K562 (cell line): ENCODE data around the gene KCNK3. TPM values are rescaled to one million over a fixed set of nuclear protein-coding genes. Genes with fewer than 3 reads are reported as not detected.

Experiments used
- ATAC-seq: fragments of 200-7000 bp; cut with Tn5 transposase; 3 replicates; pipeline ENCODE4 v1.9.1; 2020; ENCODE audit warnings: moderate library complexity
- BruUV-seq: library from RNA; stranded (reverse); fragments of 400-500 nt; replicated peaks from 2 replicates; lab custom pipeline; 2021; lab: Mats Ljungman, UMichigan
- CTCF ChIA-PET: fragments of 300-600 bp; formaldehyde crosslinking; extraction: SDS; loops from one replicate; lab custom pipeline; 2021; ENCODE audit warnings: low intra/inter-chr PET ratio; lab: Yijun Ruan, JAX
- POLR2A ChIA-PET: fragments of 300-600, 350-650 bp; sonication (Branson Sonifier 250); formaldehyde crosslinking; extraction: SDS; loops from one replicate; lab custom pipeline; 2021; ENCODE audit warnings: antibody characterized with exemption, inconsistent platforms; lab: Yijun Ruan, JAX
- DNase-seq, 4 experiments: peaks; one replicate each; pipeline versions ENCODE4 v3.0.0 to v3.0.0-alpha.2; 2011 to 2018; ENCODE audit warnings: low spot score in 3 of 4, mixed read lengths in 3 of 4; ENCODE audit errors: extremely low read depth in 1 of 4
- FAIRE-seq: peaks from 2 replicates; lab custom pipeline; 2011; peaks lifted over from hg19 to GRCh38; lab: Jason Lieb, UNC
- H2AFZ ChIP-seq: 2 replicates; pipeline ENCODE4 v1.6.0; 2011; ENCODE audit warnings: low read depth, low read length, control low read depth, inconsistent platforms
- H3K27ac ChIP-seq: fragments of 200-600 bp; 3 replicates; pipeline ENCODE4 v1.8.0; 2011; ENCODE audit warnings: low read depth, mild to moderate bottlenecking, control low read depth, inconsistent platforms, low read length, moderate library complexity, mixed read lengths; ENCODE audit errors: extremely low read depth
- H3K27me3 ChIP-seq, 2 experiments: fragments of 300-600 bp in 1 of 2; 2 replicates in 1 of 2; 3 replicates in 1 of 2; pipeline versions ENCODE4 v1.6.0 to v1.8.0; 2011; ENCODE audit warnings: inconsistent platforms in 2 of 2, low read length in 2 of 2, mild to moderate bottlenecking in 1 of 2, mixed read lengths in 1 of 2, moderate library complexity in 1 of 2; ENCODE audit not compliant: control insufficient read depth in 2 of 2, insufficient read depth in 2 of 2
- H3K36me3 ChIP-seq: fragments of 300-600 bp; 3 replicates; pipeline ENCODE4 v1.8.0; 2011; ENCODE audit warnings: mild to moderate bottlenecking, low read length, inconsistent platforms; ENCODE audit not compliant: control insufficient read depth, insufficient read depth
- H3K4me1 ChIP-seq, 2 experiments: fragments of 200-600 bp in 1 of 2; replicated peaks in 1 of 2; 2 replicates in 1 of 2; 3 replicates in 1 of 2; pipeline versions ENCODE4 v1.5.1 to v1.8.0; 2011; ENCODE audit warnings: inconsistent platforms in 2 of 2, low read length in 2 of 2, mild to moderate bottlenecking in 1 of 2, mixed read lengths in 1 of 2, moderate library complexity in 1 of 2; ENCODE audit not compliant: control insufficient read depth in 2 of 2, insufficient read depth in 2 of 2
- H3K4me2 ChIP-seq: 2 replicates; pipeline ENCODE4 v1.6.1; 2011; ENCODE audit warnings: low read length, control low read depth, inconsistent platforms, mixed read lengths; ENCODE audit not compliant: insufficient read depth
- H3K4me3 ChIP-seq: fragments of 200-600 bp; sonication (generic), shearing (Covaris generic); 2 replicates; pipeline ENCODE4 v1.5.1; 2016; ENCODE audit warnings: control low read depth, inconsistent platforms
- H3K79me2 ChIP-seq: fragments of 200-600 bp; 3 replicates; pipeline ENCODE4 v1.8.0; 2011; ENCODE audit warnings: low read length, inconsistent platforms; ENCODE audit not compliant: control insufficient read depth, insufficient read depth
- H3K9ac ChIP-seq, 2 experiments: 2 replicates each; pipeline versions ENCODE4 v1.6.0 to v1.6.1; 2011; ENCODE audit warnings: low read depth in 2 of 2, low read length in 2 of 2, control low read depth in 1 of 2, inconsistent platforms in 1 of 2, mild to moderate bottlenecking in 1 of 2, mixed read lengths in 1 of 2; ENCODE audit not compliant: insufficient read depth in 1 of 2
- H3K9me1 ChIP-seq: one replicate; pipeline ENCODE4 v1.6.0; 2011; ENCODE audit warnings: inconsistent platforms, mild to moderate bottlenecking, low read length, moderate library complexity; ENCODE audit not compliant: control insufficient read depth, insufficient read depth
- H3K9me3 ChIP-seq: replicated peaks from 2 replicates; pipeline ENCODE4 v1.5.1; 2011; ENCODE audit warnings: low read depth, low read length, inconsistent platforms; ENCODE audit not compliant: control insufficient read depth, insufficient read depth
- H4K20me1 ChIP-seq: replicated peaks from 2 replicates; pipeline ENCODE4 v1.6.1; 2011; ENCODE audit warnings: low read length, inconsistent platforms, mixed read lengths; ENCODE audit not compliant: control insufficient read depth, insufficient read depth
- BRF1 ChIP-seq: IDR thresholded peaks from 3 replicates; pipeline ENCODE4 v1.6.1; 2011; ENCODE audit warnings: borderline replicate concordance, mild to moderate bottlenecking; ENCODE audit not compliant: insufficient read length; ENCODE audit errors: extremely low read depth
- HDGF ChIP-seq: fragments of 450-650 bp; IDR thresholded peaks from 2 replicates; pipeline ENCODE4 v1.6.1; 2016
- NCOA2 ChIP-seq, 2 experiments: fragments of 450-650 bp; IDR thresholded peaks; 2 replicates each; pipeline ENCODE4 v1.6.1; 2018; ENCODE audit warnings: mild to moderate bottlenecking in 2 of 2, moderate library complexity in 1 of 2; ENCODE audit not compliant: partially characterized antibody in 2 of 2
- PCBP1 ChIP-seq: fragments of 200-400 bp; formaldehyde crosslinking; IDR thresholded peaks from 2 replicates; pipeline ENCODE4 v1.6.1; 2018; ENCODE audit warnings: mild to moderate bottlenecking, low read depth, low read length; ENCODE audit not compliant: poor library complexity, severe bottlenecking
- RBM14 ChIP-seq: fragments of 200-400 bp; formaldehyde crosslinking; IDR thresholded peaks from 2 replicates; pipeline ENCODE4 v1.6.1; 2018; ENCODE audit warnings: low read depth, mild to moderate bottlenecking, low read length, moderate library complexity, borderline replicate concordance; ENCODE audit not compliant: insufficient read depth
- TEAD4 ChIP-seq, 2 experiments: sonication (generic) in 1 of 2; formaldehyde crosslinking in 1 of 2; IDR thresholded peaks; 2 replicates each; pipeline versions ENCODE4 v1.6.1 to v1.8.0; 2012 to 2022; ENCODE audit warnings: borderline replicate concordance in 1 of 2, inconsistent platforms in 1 of 2, low read length in 1 of 2, mild to moderate bottlenecking in 1 of 2, missing genetic modification reagents in 1 of 2
- WGBS: fragments of 100-300 bp; shearing (Covaris generic); methylation state at CpG from one replicate; pipeline ENCODE4 v1.1.6; 2016; ENCODE audit warnings: low coverage, mixed read lengths; ENCODE audit not compliant: insufficient coverage; ENCODE audit errors: missing lambda C conversion rate; 5-methylcytosine and 5-hydroxymethylcytosine counted together
- in situ Hi-C: fragments of 300-500 bp; cut with MboI; formaldehyde crosslinking; loops from 4 replicates; pipeline ENCODE4 v1.15.0; 2018; ENCODE audit warnings: inconsistent platforms, mixed read lengths
- intact Hi-C: fragments of 100-400 bp; cut with micrococcal nuclease; formaldehyde crosslinking; loops from 2 replicates; pipeline ENCODE4 v1.14.2; 2022
- polyA plus RNA-seq, 8 experiments: library from polyadenylated mRNA; depleted of rRNA in 4 of 8; stranded (reverse) in 5 of 8; unstranded in 3 of 8; fragments of >200 nt; fragmentation: Nextera tagmentation in 2 of 8; fragmentation: Illumina TruSeq in 1 of 8; extraction: Ambion mirVana in 2 of 8; extraction: Trizol in 1 of 8; gene quantifications; 2 replicates each; pipeline versions ENCODE4 v1.2.1 to v1.2.3, GENCODE V29; 2011 to 2014; ENCODE audit warnings: inconsistent platforms in 1 of 8, missing spikeins in 1 of 8
- total RNA-seq, 7 experiments: library from RNA; depleted of rRNA in 6 of 7; stranded (reverse); fragments of >200 nt in 6 of 7; fragmentation: Illumina TruSeq in 2 of 7; extraction: Trizol in 2 of 7; gene quantifications; 2 replicates each; pipeline versions ENCODE4 v1.2.1 to v1.2.3, GENCODE V29; 2011 to 2021; ENCODE audit warnings: low replicate concordance in 1 of 7
- TF ChIP-seq, protein P1 (sequence below), 2 experiments: fragments of 450-650 bp in 1 of 2; sonication (generic) in 1 of 2; formaldehyde crosslinking; conservative IDR thresholded peaks; 2 replicates each; pipeline versions ENCODE4 v1.4.0 to v1.8.1; 2020 to 2022; ENCODE audit warnings: mild to moderate bottlenecking in 1 of 2, missing genetic modification reagents in 1 of 2
- TF ChIP-seq, protein P2 (sequence below): sonication (generic); formaldehyde crosslinking; IDR thresholded peaks from 2 replicates; pipeline ENCODE4 v1.8.1; 2022; ENCODE audit warnings: missing genetic modification reagents

KCNK3 gene
- total and polyA plus RNA-seq, 9 of the 15 experiments (the other 6 are each of a cell fraction or from before 2014, with no cell fraction given): 0.01 to 0.20 (median 0.07) TPM; not detected in 5

DNA sequence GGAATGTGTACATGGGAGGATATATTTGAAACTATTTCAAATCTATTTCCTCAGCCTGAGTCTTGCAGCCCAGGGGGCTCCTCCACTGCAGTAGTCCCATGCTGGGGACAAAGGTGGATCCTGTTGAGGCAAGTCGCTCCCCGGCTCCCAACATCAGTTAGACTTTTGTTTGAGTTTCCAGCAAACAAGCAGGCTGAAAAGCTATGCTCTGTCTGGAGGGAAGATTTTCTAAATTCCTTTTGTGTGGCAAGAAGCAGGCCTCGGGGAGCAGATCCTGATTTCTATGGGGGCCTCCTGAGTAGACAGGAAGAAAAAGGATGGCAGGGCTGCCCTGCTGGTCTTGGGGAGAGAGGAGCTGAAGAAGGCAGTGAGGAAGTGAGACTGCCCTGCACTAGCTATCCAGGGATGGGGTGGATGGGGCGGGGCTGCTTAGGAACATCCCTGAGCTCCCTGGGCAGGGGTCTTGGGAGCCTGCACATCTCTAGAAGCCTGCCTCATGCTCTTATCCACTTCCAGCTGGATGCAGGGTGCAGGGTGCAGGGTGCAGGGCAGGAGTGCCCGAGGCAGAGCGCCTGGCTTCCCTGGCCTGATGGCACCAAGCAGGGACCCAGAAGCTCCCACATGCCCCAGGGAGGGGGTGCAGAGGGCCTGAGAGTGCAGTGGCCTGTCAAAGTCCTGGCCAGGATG is 45.4 kb upstream of the KCNK3 start (continued):
- TF ChIP-seq, protein P1, sequence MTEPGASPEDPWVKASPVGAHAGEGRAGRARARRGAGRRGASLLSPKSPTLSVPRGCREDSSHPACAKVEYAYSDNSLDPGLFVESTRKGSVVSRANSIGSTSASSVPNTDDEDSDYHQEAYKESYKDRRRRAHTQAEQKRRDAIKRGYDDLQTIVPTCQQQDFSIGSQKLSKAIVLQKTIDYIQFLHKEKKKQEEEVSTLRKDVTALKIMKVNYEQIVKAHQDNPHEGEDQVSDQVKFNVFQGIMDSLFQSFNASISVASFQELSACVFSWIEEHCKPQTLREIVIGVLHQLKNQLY (CRISPR knock-in tag; conservative IDR thresholded peaks at IDR 0.05): no peak
- TF ChIP-seq HDGF (no peak), BRF1 (no peak), RBM14 (no peak), TEAD4 (IDR thresholded peaks at IDR 0.05; ENCODE audit: low read length) (no peak), TEAD4 (CRISPR knock-in tag; IDR thresholded peaks at IDR 0.05; ENCODE audit: borderline replicate concordance) (no peak), PCBP1 (no peak)

DNA sequence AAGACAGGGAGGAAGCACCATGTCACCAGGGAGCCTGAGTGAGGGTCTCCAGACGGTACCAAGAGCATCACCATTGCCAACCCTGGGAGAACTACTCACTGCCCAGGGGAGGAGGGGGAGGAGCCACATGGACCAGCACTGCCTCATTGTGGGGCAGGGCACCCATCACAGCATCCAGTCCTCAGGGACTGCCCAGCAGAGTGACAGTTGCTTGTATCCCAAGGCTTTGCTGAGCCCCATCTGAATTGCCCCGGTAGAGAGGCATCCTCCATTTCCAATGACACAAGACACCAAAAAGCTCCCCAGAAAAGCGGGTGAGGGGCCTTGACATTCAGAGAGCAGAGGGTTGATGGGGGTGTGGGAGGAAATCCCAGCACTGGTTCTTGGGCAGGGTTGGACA is 44.5 kb upstream of the KCNK3 start:
- ATAC-seq (no peak), FAIRE-seq (no peak), DNase-seq (no peak)
- TF ChIP-seq, protein P2, sequence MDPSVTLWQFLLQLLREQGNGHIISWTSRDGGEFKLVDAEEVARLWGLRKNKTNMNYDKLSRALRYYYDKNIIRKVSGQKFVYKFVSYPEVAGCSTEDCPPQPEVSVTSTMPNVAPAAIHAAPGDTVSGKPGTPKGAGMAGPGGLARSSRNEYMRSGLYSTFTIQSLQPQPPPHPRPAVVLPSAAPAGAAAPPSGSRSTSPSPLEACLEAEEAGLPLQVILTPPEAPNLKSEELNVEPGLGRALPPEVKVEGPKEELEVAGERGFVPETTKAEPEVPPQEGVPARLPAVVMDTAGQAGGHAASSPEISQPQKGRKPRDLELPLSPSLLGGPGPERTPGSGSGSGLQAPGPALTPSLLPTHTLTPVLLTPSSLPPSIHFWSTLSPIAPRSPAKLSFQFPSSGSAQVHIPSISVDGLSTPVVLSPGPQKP: no peak
- TF ChIP-seq NCOA2 (IDR thresholded peaks at IDR 0.05; ENCODE audit: partially characterized antibody in 2 of 2): no peak
- WGBS: 0% methylated on average over 2 of the region's 3 CpGs
- H3K9me3 ChIP-seq: 0 out of 2 replicates have a peak, but pooled peaks cover 2% of the 10 kb centered on the region
- no peak overlapping the region for H2AFZ ChIP-seq
- H3K4me2 ChIP-seq: no peak overlapping the region
- H4K20me1 ChIP-seq: no peaks in the 10 kb centered on the region
- BruUV-seq: no TSS peak
- no peak overlapping the region for H3K27ac ChIP-seq
- no peaks in the 10 kb centered on the region for H3K9me1 ChIP-seq
- peaks cover 31 to 74% of the 10 kb centered on the region in 2 experiments for H3K27me3 ChIP-seq
- ChIA-PET POLR2A (no interaction called here), CTCF (no interaction called here)
- H3K4me3 ChIP-seq: no peak overlapping the region
- no peaks in the 10 kb centered on the region for H3K79me2 ChIP-seq
- no peaks in the 10 kb centered on the region for H3K36me3 ChIP-seq
- in situ Hi-C loops (no loop called here), intact Hi-C loops (no loop called here)
- no peak overlapping the region for H3K9ac ChIP-seq
- H3K4me1 ChIP-seq: 0 out of 5 replicates have a peak, but pooled peaks cover 0 to 3% of the 10 kb centered on the region in 2 experiments
